DOHH2 (cell line): ENCODE data around the gene HBB.

ENCODE experiments used
- H3F3A ChIP-seq: fragments of 200-600 bp; sonication (generic), shearing (Covaris generic); 2 replicates; pipeline ENCODE4 v1.6.0; 2016; ENCODE audit warnings: antibody characterized with exemption, mild to moderate bottlenecking; ENCODE audit not compliant: control insufficient read depth, insufficient read depth
- H3K27ac ChIP-seq: fragments of 200-600 bp; sonication (generic); 2 replicates; pipeline ENCODE4 v1.5.1; 2014; ENCODE audit warnings: low read depth, mild to moderate bottlenecking, low read length, moderate library complexity
- H3K27me3 ChIP-seq: fragments of 200-600 bp; sonication (generic); 2 replicates; pipeline ENCODE4 v1.6.1; 2014; ENCODE audit warnings: mild to moderate bottlenecking, low read length, mixed read lengths; ENCODE audit not compliant: control insufficient read depth
- H3K36me3 ChIP-seq: fragments of 200-600 bp; sonication (generic); 2 replicates; pipeline ENCODE4 v1.6.1; 2014; ENCODE audit warnings: mild to moderate bottlenecking, low read length, moderate library complexity, mixed read lengths; ENCODE audit not compliant: control insufficient read depth
- H3K4me1 ChIP-seq: fragments of 200-600 bp; sonication (generic); 2 replicates; pipeline ENCODE4 v1.6.1; 2014; ENCODE audit warnings: mild to moderate bottlenecking, low read length, mixed read lengths; ENCODE audit not compliant: control insufficient read depth
- H3K4me2 ChIP-seq: fragments of 200-600 bp; sonication (generic); 2 replicates; pipeline ENCODE4 v1.6.0; 2014; ENCODE audit warnings: mild to moderate bottlenecking, low read length, moderate library complexity
- H3K4me3 ChIP-seq: fragments of 200-600 bp; sonication (generic); 2 replicates; pipeline ENCODE4 v1.5.1; 2014; ENCODE audit warnings: mild to moderate bottlenecking, low read length, mixed read lengths
- H3K79me2 ChIP-seq: fragments of 200-600 bp; sonication (generic); 2 replicates; pipeline ENCODE4 v1.6.1; 2014; ENCODE audit warnings: mild to moderate bottlenecking, low read length, mixed read lengths; ENCODE audit not compliant: control insufficient read depth
- H3K9me2 ChIP-seq: fragments of 200-600 bp; sonication (generic); replicated peaks from 2 replicates; pipeline ENCODE4 v1.6.1; 2014; ENCODE audit warnings: mild to moderate bottlenecking, low read length, mixed read lengths; ENCODE audit not compliant: control insufficient read depth
- H3K9me3 ChIP-seq: fragments of 200-600 bp; sonication (generic); 2 replicates; pipeline ENCODE4 v1.6.1; 2014; ENCODE audit warnings: antibody characterized with exemption, low read length, mixed read lengths; ENCODE audit not compliant: control insufficient read depth, insufficient read depth
- H4K20me1 ChIP-seq: fragments of 200-600 bp; sonication (generic); 2 replicates; pipeline ENCODE4 v1.6.0; 2014; ENCODE audit warnings: low read depth, mild to moderate bottlenecking, antibody characterized with exemption, low read length, moderate library complexity; ENCODE audit not compliant: control insufficient read depth, insufficient read depth
- EZH2phosphoT487 ChIP-seq: fragments of 200-600 bp; sonication (generic); IDR thresholded peaks from 2 replicates; pipeline ENCODE4 v1.6.1; 2017; ENCODE audit warnings: borderline replicate concordance, mild to moderate bottlenecking, antibody characterized with exemption, low read length, moderate library complexity, mixed read lengths
- TF ChIP-seq, protein P1 (sequence below): fragments of 200-600 bp; sonication (generic); IDR thresholded peaks from one replicate; pipeline ENCODE4 v1.5.1; 2014; ENCODE audit warnings: antibody characterized with exemption, mild to moderate bottlenecking, low read depth, low read length; ENCODE audit not compliant: poor library complexity, severe bottlenecking

The HBB gene

DNA sequence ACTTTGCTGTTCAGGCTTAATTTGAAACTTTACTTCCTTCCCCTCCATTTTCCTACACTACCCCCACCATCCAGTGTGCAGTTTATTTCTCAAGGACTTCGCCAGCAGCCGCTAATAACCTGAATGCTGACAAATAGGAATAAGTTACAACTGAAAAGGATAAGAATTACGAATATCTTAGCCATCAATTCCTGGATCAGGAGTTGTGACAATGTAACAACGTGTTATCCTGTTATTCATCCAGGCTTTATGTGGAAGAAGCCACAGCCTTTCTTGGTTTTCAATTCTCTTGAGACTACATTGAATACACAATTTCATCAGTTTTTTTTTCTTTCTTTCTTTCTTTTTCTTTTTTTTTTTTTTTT is 16.9 kb upstream of the HBB start:
- H3K79me2 ChIP-seq = no peaks in the 10 kb centered on the region
- no peaks in the 10 kb centered on the region for H3K27me3 ChIP-seq
- H3K4me1 ChIP-seq = no peaks in the 10 kb centered on the region
- H3K9me3 ChIP-seq = no peaks in the 10 kb centered on the region
- H3K4me2 ChIP-seq = no peak overlapping the region
- H4K20me1 ChIP-seq = no peaks in the 10 kb centered on the region
- no peak overlapping the region for H3K27ac ChIP-seq
- no peaks in the 10 kb centered on the region for H3F3A ChIP-seq
- H3K4me3 ChIP-seq = no peak overlapping the region
- H3K9me2 ChIP-seq = no peaks in the 10 kb centered on the region
- TF ChIP-seq, protein P1, sequence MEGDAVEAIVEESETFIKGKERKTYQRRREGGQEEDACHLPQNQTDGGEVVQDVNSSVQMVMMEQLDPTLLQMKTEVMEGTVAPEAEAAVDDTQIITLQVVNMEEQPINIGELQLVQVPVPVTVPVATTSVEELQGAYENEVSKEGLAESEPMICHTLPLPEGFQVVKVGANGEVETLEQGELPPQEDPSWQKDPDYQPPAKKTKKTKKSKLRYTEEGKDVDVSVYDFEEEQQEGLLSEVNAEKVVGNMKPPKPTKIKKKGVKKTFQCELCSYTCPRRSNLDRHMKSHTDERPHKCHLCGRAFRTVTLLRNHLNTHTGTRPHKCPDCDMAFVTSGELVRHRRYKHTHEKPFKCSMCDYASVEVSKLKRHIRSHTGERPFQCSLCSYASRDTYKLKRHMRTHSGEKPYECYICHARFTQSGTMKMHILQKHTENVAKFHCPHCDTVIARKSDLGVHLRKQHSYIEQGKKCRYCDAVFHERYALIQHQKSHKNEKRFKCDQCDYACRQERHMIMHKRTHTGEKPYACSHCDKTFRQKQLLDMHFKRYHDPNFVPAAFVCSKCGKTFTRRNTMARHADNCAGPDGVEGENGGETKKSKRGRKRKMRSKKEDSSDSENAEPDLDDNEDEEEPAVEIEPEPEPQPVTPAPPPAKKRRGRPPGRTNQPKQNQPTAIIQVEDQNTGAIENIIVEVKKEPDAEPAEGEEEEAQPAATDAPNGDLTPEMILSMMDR = no peak
- no peak for TF ChIP-seq EZH2phosphoT487
- H3K36me3 ChIP-seq = no peaks in the 10 kb centered on the region

DNA sequence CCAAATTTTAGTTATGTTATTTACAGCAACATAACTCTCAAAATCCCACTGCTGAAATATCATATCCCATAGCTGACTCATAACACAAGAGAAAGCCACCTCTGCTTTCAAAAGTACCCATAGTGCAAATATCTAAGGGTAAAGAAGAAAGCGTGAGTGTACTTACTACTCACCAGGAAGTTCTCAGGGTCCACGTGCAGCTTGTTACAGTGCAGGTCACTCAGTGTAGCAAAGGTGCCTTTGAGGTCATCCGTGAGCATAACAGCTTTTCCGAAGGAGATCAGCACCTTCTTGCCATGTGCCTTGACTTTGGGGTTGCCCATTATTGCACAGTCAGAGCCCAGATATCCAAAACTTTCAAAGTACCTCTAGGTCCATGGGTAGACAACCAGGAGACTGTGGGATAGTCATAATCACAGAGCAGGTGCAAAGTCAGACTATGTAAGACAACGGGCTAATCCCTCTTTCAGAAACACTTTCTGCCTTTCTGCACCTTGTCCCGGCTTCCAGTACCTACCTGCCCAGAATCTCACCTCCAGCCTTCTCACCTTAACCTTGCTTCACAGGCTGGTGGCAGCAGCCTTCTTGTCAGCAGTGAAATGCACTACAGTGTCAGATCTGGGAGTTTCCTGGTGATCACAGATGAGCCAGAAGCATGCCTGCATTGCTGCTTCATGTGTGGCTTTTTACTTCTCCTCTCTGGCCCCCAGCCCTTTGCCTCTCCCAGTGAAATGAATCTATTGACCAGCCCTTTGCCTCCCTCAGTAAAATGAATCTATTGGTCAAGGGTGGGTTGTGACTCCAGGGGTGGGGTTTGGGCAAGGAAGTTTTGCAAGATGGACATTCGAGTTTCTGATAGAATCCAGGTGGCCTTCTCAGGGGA is 16.3 kb upstream of the HBB start:
- H3K4me3 ChIP-seq = no peak overlapping the region
- H3K4me1 ChIP-seq = no peaks in the 10 kb centered on the region
- TF ChIP-seq, protein P1 = no peak
- no peak for TF ChIP-seq EZH2phosphoT487
- H3K27me3 ChIP-seq = no peaks in the 10 kb centered on the region
- H3K9me3 ChIP-seq = no peaks in the 10 kb centered on the region
- no peak overlapping the region for H3K27ac ChIP-seq
- H3K4me2 ChIP-seq = no peak overlapping the region
- no peaks in the 10 kb centered on the region for H4K20me1 ChIP-seq
- H3K79me2 ChIP-seq = no peaks in the 10 kb centered on the region
- H3K9me2 ChIP-seq = no peaks in the 10 kb centered on the region
- no peaks in the 10 kb centered on the region for H3K36me3 ChIP-seq
- H3F3A ChIP-seq = no peaks in the 10 kb centered on the region

GRCh38 chr11:5242208-5242607 is 15.3 kb upstream of the HBB start:
- H3K9me3 ChIP-seq = no peaks in the 10 kb centered on the region
- H3K4me3 ChIP-seq = no peak overlapping the region
- no peaks in the 10 kb centered on the region for H3F3A ChIP-seq
- H3K4me2 ChIP-seq = no peak overlapping the region
- no peak for TF ChIP-seq EZH2phosphoT487
- no peaks in the 10 kb centered on the region for H3K79me2 ChIP-seq
- no peaks in the 10 kb centered on the region for H3K36me3 ChIP-seq
- H3K27me3 ChIP-seq = no peaks in the 10 kb centered on the region
- H3K4me1 ChIP-seq = no peaks in the 10 kb centered on the region
- no peak overlapping the region for H3K27ac ChIP-seq
- H3K9me2 ChIP-seq = no peaks in the 10 kb centered on the region
- H4K20me1 ChIP-seq = no peaks in the 10 kb centered on the region

- no peak for TF ChIP-seq EZH2phosphoT487
- TF ChIP-seq, protein P1 = no peak
- Histone ChIP-seq H3K4me3 (no peak overlapping the region), H3K9me2 (no peaks in the 10 kb centered on the region), H3K36me3 (no peaks in the 10 kb centered on the region), H3K27ac (no peak overlapping the region), H3K79me2 (no peaks in the 10 kb centered on the region), H3K27me3 (no peaks in the 10 kb centered on the region), H3K4me2 (no peak overlapping the region), H3K4me1 (no peaks in the 10 kb centered on the region), H3F3A (no peaks in the 10 kb centered on the region), H4K20me1 (no peaks in the 10 kb centered on the region), H3K9me3 (no peaks in the 10 kb centered on the region)
Observed at GRCh38 chr11:5241458-5241857, 14.6 kb upstream of the HBB start.
